Naive thymus-derived CD8-positive, alpha-beta T cell (primary cell): Measurements from ENCODE around the gene KLHL25. TPM values are rescaled to one million over a fixed set of nuclear protein-coding genes. Genes with fewer than 3 reads are reported as not detected.
A peak's percentile ranks its signal among the peaks of the same experiment; 100 is the strongest.
"Not testable (repeated sequence)": the region's sequence is repeated elsewhere in the genome, so short reads cannot be mapped to it uniquely, and the experiment has no call there.

Experiments used
- ATAC-seq, 2 donors: fragments of 150-1000 bp; cut with Tn5 transposase in 1 of 2; sonication (Bioruptor Pico), chemical (Tn5 transposase) in 1 of 2; 1 replicate in 1 of 2; 2 replicates in 1 of 2; pipeline ENCODE4 v1.10.0; 2021; ENCODE audit warnings: mild to moderate bottlenecking in 2 of 2, moderate library complexity in 2 of 2
- POLR2A ChIA-PET: fragments of 350-600 bp; sonication (Branson Sonifier 250); formaldehyde crosslinking; loops from one replicate; lab custom pipeline; 2021; ENCODE audit warnings: antibody characterized with exemption; lab: Charles Lee
- DNase-seq, 10 donors: peaks; one replicate each; pipeline versions ENCODE4 v3.0.0 to v3.0.0-alpha.2; 2020 to 2022
- H3K27ac Mint-ChIP-seq, 10 donors: one replicate each; pipeline ENCODE4 v1.8.0; 2020 to 2022; ENCODE audit warnings: mild to moderate bottlenecking in 10 of 10, mixed read lengths in 10 of 10, moderate library complexity in 4 of 10, inconsistent platforms in 1 of 10
- H3K27me3 Mint-ChIP-seq, 5 donors: one replicate each; pipeline ENCODE4 v1.8.0; 2021 to 2022; ENCODE audit warnings: mixed read lengths in 5 of 5
- H3K36me3 Mint-ChIP-seq, 3 donors: one replicate each; pipeline ENCODE4 v1.8.0; 2020 to 2022; ENCODE audit warnings: mixed read lengths in 3 of 3, mild to moderate bottlenecking in 2 of 3, inconsistent platforms in 1 of 3
- H3K4me1 Mint-ChIP-seq, 4 donors: one replicate each; pipeline ENCODE4 v1.8.0; 2021 to 2022; ENCODE audit warnings: mixed read lengths in 4 of 4
- H3K4me3 Mint-ChIP-seq, 10 donors: one replicate each; pipeline ENCODE4 v1.8.0; 2020 to 2022; ENCODE audit warnings: mild to moderate bottlenecking in 10 of 10, mixed read lengths in 10 of 10, moderate library complexity in 6 of 10, inconsistent platforms in 1 of 10
- H3K9me3 Mint-ChIP-seq, 9 donors: one replicate each; pipeline ENCODE4 v1.8.0; 2020 to 2022; ENCODE audit warnings: mixed read lengths in 9 of 9, mild to moderate bottlenecking in 3 of 9, inconsistent platforms in 1 of 9, moderate library complexity in 1 of 9
- polyA plus RNA-seq, 3 donors: library from polyadenylated mRNA; unstranded; fragments of 300-500 nt; fragmentation: Illumina TruSeq; gene quantifications; one replicate each; pipeline ENCODE4 v1.2.3, GENCODE V29; 2021
- total RNA-seq, 8 experiments: library from RNA in 2 of 8; stranded (reverse) in 2 of 8; gene quantifications; one replicate each; pipeline ENCODE4 v1.2.3 and lab custom pipeline; 2021 to 2026

The KLHL25 gene
- total and polyA plus RNA-seq, 5 experiments from 2014 or later, result 1.0 to 7.5 (median 1.8) TPM

- Mint-ChIP-seq H3K4me1 (peaks cover 22 to 38% (median 36%) of the 10 kb centered on the region in 4 donors), H3K4me3 (peak overlapping the region in 2 of 10 donors; percentile 33 to 87)
- DNase-seq, ATAC-seq, H3K9me3 Mint-ChIP-seq, H3K36me3 Mint-ChIP-seq, H3K27ac Mint-ChIP-seq, POLR2A ChIA-PET, H3K27me3 Mint-ChIP-seq: not testable (repeated sequence)
Measured at GRCh38 chr15:85796371-85796770, 1.6 kb upstream of the KLHL25 start.

GRCh38 chr15:85795337-85796305 lies 896 bp upstream of the KLHL25 start:
- ATAC-seq (no peak), DNase-seq (no peak)
- no peaks in the 10 kb centered on the region for H3K9me3 Mint-ChIP-seq
- POLR2A ChIA-PET, result interaction anchor here (1.7 kb wide), 1 partner anchor 106 kb away, joined by 6 read pairs; no protein-coding TSS in a partner anchor
- H3K4me3 Mint-ChIP-seq, result peak overlapping the region; percentile 58 to 96 (median 89)
- peaks cover 24 to 39% (median 37%) of the 10 kb centered on the region in 4 donors for H3K4me1 Mint-ChIP-seq
- H3K27ac Mint-ChIP-seq, result peak overlapping the region in 8 of 10 donors; percentile 47 to 93 (median 60)
- no peaks in the 10 kb centered on the region for H3K36me3 Mint-ChIP-seq
- H3K27me3 Mint-ChIP-seq, result peaks cover 0 to 4% (median 1%) of the 10 kb centered on the region in 5 donors

GRCh38 chr15:85793641-85794597 lies 806 bp downstream of the KLHL25 start:
- DNase-seq (peak in 8 of 10 donors; percentile 5 to 53 (median 38)), ATAC-seq (peak; percentile 45 to 56)
- H3K4me3 Mint-ChIP-seq, result peak overlapping the region; percentile 85 to 96 (median 90)
- H3K9me3 Mint-ChIP-seq, result no peaks in the 10 kb centered on the region
- peak overlapping the region; percentile 51 to 92 (median 78) for H3K27ac Mint-ChIP-seq
- H3K36me3 Mint-ChIP-seq, result no peaks in the 10 kb centered on the region
- H3K4me1 Mint-ChIP-seq, result peaks cover 25 to 52% (median 40%) of the 10 kb centered on the region in 4 donors
- peaks cover 0 to 1% (median 0%) of the 10 kb centered on the region in 5 donors for H3K27me3 Mint-ChIP-seq
- POLR2A ChIA-PET, result interaction anchor here (0.7 to 1.7 kb wide), 5 partner anchors 8 to 104 kb away, joined by 3 to 6 read pairs (median 5); no protein-coding TSS in a partner anchor

- no peak for DNase-seq
- Mint-ChIP-seq H3K36me3 (no peaks in the 10 kb centered on the region), H3K4me1 (peaks cover 29 to 59% (median 44%) of the 10 kb centered on the region in 4 donors), H3K9me3 (no peaks in the 10 kb centered on the region), H3K27me3 (no peaks in the 10 kb centered on the region), H3K27ac (peak overlapping the region in 9 of 10 donors; percentile 38 to 92 (median 75)), H3K4me3 (peak overlapping the region; percentile 85 to 96 (median 90))
- no peak for ATAC-seq
- POLR2A ChIA-PET, result interaction anchor here (0.7 to 1.5 kb wide), 4 partner anchors 8 to 805 kb away, joined by 3 to 6 read pairs (median 6); no protein-coding TSS in a partner anchor
Measured at GRCh38 chr15:85792912-85793590, 1.7 kb downstream of the KLHL25 start.

- H3K4me1 Mint-ChIP-seq, result peaks cover 31 to 66% (median 49%) of the 10 kb centered on the region in 4 donors
- DNase-seq, result no peak
- POLR2A ChIA-PET, result interaction anchor here (1.2 kb wide), 1 partner anchor 22 kb away, joined by 3 read pairs; no protein-coding TSS in a partner anchor
- no peaks in the 10 kb centered on the region for H3K27me3 Mint-ChIP-seq
- H3K4me3 Mint-ChIP-seq, result peak overlapping the region in 4 of 10 donors; percentile 14 to 94 (median 63)
- no peaks in the 10 kb centered on the region for H3K9me3 Mint-ChIP-seq
- no peak for ATAC-seq
- H3K27ac Mint-ChIP-seq, result peak overlapping the region in 2 of 10 donors; percentile 79 to 81
- H3K36me3 Mint-ChIP-seq, result no peaks in the 10 kb centered on the region
Measured at GRCh38 chr15:85792102-85792731, 2.5 kb downstream of the KLHL25 start.

GRCh38 chr15:85789496-85789875 lies 5.2 kb downstream of the KLHL25 start:
- ATAC-seq (no peak), DNase-seq (no peak)
- H3K27ac Mint-ChIP-seq, result peak overlapping the region in 3 of 10 donors; percentile 6 to 59 (median 22)
- H3K4me1 Mint-ChIP-seq, result peaks cover 27 to 74% (median 58%) of the 10 kb centered on the region in 4 donors
- H3K27me3 Mint-ChIP-seq, result no peaks in the 10 kb centered on the region
- H3K4me3 Mint-ChIP-seq, result no peak overlapping the region
- H3K36me3 Mint-ChIP-seq, result no peaks in the 10 kb centered on the region
- POLR2A ChIA-PET, result interaction anchor here (1.3 kb wide), 1 partner anchor 15 kb away, joined by 3 read pairs; no protein-coding TSS in a partner anchor
- H3K9me3 Mint-ChIP-seq, result no peaks in the 10 kb centered on the region

- DNase-seq (no peak), ATAC-seq (no peak)
- H3K27me3 Mint-ChIP-seq, result no peaks in the 10 kb centered on the region
- no peaks in the 10 kb centered on the region for H3K36me3 Mint-ChIP-seq
- H3K4me1 Mint-ChIP-seq, result peaks cover 28 to 77% (median 60%) of the 10 kb centered on the region in 4 donors
- POLR2A ChIA-PET, result no interaction called here
- no peak overlapping the region for H3K4me3 Mint-ChIP-seq
- peak overlapping the region in 4 of 10 donors; percentile 6 to 83 (median 36) for H3K27ac Mint-ChIP-seq
- no peaks in the 10 kb centered on the region for H3K9me3 Mint-ChIP-seq
Measured at GRCh38 chr15:85788771-85789495, 5.8 kb downstream of the KLHL25 start.

GRCh38 chr15:85786781-85787114 lies 8.0 kb downstream of the KLHL25 start:
- Mint-ChIP-seq H3K27ac (peak overlapping the region in 5 of 10 donors; percentile 55 to 87 (median 72)), H3K36me3 (no peaks in the 10 kb centered on the region), H3K27me3 (no peaks in the 10 kb centered on the region), H3K4me1 (peaks cover 22 to 66% (median 47%) of the 10 kb centered on the region in 4 donors), H3K4me3 (peak overlapping the region in 1 of 10 donors; percentile 62), H3K9me3 (no peaks in the 10 kb centered on the region)
- ATAC-seq (no peak), DNase-seq (no peak)
- POLR2A ChIA-PET, result interaction anchor here (1.0 kb wide), 1 partner anchor 8 kb away, joined by 3 read pairs; the partner anchor contains the start of gene KLHL25

GRCh38 chr15:85785887-85786780 lies 8.6 kb downstream of the KLHL25 start:
- DNase-seq, result no peak
- Mint-ChIP-seq H3K27ac (peak overlapping the region; percentile 57 to 91 (median 77)), H3K27me3 (no peaks in the 10 kb centered on the region), H3K4me3 (peak overlapping the region; percentile 24 to 81 (median 74)), H3K36me3 (no peaks in the 10 kb centered on the region), H3K9me3 (no peaks in the 10 kb centered on the region), H3K4me1 (peaks cover 20 to 62% (median 44%) of the 10 kb centered on the region in 4 donors)
- POLR2A ChIA-PET, result interaction anchor here (1.0 to 1.2 kb wide), 2 partner anchors 8 to 33 kb away, joined by 3 read pairs; partner anchors contain the start of gene KLHL25
- peak in 1 of 2 donors; percentile 40 for ATAC-seq

- Mint-ChIP-seq H3K27ac (peak overlapping the region in 1 of 10 donors; percentile 5), H3K9me3 (no peaks in the 10 kb centered on the region), H3K4me3 (no peak overlapping the region), H3K27me3 (no peaks in the 10 kb centered on the region), H3K4me1 (peaks cover 16 to 60% (median 38%) of the 10 kb centered on the region in 4 donors), H3K36me3 (no peaks in the 10 kb centered on the region)
- POLR2A ChIA-PET, result no interaction called here
- ATAC-seq (no peak), DNase-seq (no peak)
Measured at GRCh38 chr15:85782064-85782463, 12.7 kb downstream of the KLHL25 start.
